NCI-H1694 (cell line): ENCODE results near the gene NKAIN4.
"Not testable (repeated sequence)": the region's sequence is repeated elsewhere in the genome, so short reads cannot be mapped to it uniquely, and the experiment has no call there.

Experiments used
- DNase-seq: peaks from one replicate; lab custom pipeline; 2025; lab: John Stamatoyannopoulos, UW

NKAIN4 gene

DNA sequence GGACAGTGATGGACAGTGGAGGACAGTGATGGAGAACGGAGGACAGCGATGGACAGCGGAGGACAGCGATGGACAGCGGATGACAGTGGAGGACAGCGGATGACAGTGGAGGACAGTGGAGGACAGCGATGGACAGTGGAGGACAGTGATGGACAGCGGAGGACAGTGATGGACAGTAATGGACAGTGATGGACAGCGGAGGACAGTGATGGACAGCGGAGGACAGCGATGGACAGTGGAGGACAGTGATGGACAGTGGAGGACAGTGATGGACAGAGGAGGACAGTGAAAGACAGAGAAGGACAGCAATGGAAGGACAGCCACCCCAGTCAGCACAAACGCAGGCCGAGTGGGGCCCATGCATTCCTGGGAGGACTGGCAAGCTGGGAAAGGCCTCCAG is 3.4 kb upstream of the NKAIN4 start:
- DNase-seq: no peak

DNA sequence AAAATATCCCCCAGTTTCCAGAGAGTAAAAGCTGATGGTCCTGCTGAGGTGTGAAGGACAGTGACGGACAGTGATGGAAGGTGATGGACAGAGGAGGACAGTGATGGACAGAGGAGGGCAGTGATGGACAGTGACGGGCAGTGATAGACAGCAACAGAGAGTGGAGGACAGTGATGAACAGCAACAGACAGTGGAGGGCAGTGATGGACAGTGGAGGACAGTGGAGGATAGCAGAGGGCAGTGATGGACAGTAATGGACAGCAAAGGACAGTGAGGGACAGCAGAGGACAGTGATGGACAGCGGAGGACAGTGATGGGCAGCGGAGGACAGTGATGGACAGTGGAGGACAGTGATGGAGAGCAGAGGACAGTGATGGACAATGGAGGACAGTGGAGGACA is 2.7 kb upstream of the NKAIN4 start:
- no peak for DNase-seq

DNA sequence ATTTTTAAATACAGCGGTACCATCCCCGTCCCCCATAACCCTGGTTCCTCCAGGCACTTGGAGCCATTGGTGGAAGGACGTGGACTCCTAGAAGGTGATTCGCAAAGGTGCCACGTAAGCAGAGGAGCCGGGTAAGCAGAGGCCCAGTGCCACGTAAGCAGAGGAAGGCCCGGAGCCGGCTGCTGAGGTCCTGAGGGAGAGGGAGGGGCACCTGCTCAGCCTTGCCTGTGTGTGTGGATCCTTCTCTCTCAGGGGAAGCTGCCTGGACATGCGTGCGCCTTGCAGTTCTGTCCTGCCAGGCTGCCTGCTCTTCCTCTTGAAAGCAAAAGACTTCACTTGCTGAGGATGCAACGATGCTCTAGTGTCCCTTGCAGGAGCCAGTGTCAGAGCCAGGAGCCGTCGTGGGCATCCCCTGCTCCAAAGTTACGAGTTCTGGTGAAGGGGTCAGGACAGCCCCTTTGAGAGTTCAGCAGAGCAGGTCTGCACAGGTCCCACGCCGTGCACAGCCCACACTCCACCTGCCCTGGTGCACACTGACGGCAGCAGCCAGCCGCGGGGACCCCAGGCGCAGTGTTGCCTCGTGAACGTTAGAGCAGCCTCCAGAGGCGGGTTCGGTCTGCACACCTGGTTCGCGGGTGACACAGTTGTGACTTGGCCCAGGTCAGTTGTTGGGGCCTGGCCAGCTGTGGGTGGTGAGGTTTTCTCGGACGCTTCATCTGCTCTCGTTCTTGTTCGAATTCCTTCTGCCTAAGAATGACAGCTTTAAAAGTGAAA is 1.9 kb upstream of the NKAIN4 start:
- DNase-seq: no peak

DNA sequence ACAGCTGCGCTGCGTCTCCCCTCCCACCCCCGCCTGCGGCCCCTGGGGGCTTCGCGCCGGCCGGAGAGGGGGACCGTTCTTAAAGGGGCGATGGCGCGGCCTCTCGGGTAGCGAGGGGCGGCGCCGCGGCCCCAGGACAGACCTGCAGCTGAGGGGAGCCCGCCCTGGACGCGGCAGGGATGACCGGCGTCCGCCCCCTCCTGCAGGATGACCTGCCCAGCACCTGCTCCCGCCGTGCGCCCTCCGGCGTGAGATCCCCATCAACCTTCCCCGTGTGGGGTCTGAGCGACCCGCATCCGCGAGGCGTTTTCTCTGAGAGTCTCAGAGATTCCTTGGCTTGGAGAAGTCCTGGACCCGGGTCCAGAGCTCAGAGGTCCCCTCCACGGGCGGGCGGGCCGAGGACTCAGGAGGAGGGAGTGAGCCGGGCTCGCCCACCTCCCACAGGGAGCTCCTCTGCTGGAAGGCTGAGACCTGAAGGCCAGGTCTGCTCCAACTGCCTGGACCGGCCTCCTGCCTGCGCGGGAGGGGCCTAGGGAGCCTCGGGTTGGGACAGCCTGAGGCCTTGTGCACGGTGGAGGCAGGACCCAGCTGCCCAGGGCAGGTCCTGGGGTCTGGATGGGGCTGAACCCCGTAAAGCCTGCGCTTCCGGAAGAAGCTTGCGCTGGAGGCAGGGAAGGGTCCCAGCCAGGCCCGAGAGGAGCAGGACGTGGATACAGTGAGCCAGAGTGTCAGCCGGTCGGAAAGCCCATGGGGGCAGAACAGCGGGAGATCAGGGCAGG is 532 bp upstream of the NKAIN4 start:
- DNase-seq: no peak

DNA sequence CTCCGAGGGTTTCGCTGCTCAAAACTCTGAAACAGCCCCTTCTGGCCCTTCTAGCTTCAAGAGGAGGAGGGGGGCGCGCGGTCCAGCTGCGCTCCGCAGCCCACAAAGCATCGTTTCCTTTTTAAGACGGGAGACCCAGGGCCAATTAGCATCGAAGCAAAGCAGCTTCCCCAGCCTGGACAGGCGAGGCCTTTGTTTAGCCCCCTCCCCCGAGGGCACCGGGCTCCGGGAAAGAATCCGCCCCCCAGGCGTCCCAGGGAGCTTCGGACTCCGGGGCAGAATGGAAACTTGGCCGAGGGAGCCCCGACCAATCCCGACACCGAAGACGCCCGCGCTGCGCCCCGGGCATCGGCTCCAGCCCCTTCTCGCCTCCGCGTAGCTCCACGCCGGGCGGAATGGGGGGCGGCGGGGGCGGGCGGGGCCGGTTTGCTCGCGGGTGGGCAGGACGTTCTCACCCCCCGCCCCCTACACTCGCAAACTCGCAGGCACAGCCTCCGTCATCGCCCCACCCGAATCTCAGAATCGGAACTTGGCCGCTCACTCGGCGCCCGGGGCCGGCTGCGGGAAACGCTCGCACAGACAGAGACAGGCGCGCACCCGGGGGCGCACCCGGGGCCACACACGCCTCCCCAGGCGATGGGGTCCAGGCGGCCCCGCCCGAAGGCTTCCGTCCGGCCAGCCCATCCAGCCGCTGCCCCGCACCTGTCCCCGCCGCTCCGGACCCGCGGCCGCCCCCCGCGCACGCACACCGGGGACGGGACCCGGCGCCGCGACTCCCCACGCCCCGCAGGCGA is 628 bp downstream of the NKAIN4 start:
- no peak for DNase-seq

DNA sequence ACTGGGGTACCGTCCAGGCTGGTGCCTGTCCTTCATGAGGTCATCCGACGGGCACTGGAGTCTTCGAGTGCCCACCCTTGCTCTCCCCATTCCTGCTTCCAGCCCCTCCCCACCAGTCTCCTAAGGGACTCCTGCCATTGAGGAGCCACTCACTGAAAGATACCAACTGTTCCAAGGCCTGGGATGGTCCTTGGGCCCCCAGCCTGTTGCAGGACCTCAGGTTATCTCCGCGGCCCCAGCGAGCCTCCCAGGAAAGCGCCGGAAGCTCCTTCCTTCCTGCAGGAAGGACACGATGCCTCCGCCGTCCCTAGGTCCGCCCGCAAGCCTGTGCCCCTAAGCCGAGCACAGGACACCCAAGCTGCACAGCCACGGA is 1.2 kb downstream of the NKAIN4 start:
- no peak for DNase-seq

DNA sequence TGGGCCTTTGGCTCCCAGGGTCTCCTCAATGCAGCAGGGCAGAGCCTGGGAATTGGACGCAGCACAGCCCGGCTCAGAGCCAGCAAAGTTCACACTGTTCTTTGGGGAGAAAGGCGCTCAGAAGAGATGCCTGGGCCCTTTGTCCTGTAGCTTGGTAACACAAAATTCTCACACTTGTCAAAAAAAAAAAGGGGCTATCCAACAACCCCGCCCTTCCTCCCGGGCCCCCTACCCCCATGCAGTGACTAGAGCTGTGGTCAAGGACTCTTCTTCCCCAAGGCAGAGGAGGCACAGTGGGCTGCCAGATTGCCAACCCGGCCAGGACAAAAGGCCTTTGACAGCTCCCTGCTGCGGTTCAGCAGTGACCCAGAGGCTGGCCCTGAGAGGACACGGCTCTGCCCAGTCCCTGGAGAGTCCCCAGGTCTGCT is 2.0 kb downstream of the NKAIN4 start:
- DNase-seq: no peak

DNA sequence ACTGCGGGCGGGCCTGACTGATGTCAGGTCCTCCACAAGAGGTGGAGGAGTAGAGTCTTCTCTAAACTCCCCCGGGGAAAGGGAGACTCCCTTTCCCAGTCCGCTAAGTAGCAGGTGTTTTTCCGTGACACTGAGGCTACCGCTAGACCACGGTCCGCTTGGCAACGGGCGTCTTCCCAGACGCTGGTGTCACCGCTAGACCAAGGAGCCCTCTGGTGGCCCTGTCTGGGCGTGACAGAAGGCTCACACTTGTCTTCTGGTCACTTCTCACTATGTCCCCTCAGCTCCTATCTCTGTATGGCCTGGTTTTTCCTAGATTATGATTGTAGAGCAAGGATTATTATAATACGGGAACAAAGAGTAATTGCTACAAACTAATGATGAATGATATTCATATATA is 2.9 kb downstream of the NKAIN4 start:
- DNase-seq: not testable (repeated sequence)

DNA sequence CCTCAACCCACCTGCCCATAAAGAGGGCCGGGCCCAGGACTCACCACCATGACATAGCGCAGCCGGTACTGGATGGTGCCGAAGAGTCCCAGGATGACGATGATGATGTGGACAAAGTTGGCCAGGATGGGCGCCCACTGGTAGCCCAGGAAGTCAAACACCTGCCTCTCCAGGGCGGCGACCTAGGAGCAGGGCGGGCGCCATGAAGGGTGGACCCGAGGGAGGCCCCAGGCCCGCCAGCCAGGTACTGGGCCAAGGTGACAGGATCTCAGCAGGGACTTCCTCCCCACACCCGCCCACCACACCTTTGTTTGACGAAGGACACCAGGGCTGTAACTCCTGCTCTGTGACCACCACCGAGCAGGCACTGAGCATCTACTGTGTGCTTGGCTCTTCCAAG is 4.4 kb downstream of the NKAIN4 start:
- no peak for DNase-seq

DNA sequence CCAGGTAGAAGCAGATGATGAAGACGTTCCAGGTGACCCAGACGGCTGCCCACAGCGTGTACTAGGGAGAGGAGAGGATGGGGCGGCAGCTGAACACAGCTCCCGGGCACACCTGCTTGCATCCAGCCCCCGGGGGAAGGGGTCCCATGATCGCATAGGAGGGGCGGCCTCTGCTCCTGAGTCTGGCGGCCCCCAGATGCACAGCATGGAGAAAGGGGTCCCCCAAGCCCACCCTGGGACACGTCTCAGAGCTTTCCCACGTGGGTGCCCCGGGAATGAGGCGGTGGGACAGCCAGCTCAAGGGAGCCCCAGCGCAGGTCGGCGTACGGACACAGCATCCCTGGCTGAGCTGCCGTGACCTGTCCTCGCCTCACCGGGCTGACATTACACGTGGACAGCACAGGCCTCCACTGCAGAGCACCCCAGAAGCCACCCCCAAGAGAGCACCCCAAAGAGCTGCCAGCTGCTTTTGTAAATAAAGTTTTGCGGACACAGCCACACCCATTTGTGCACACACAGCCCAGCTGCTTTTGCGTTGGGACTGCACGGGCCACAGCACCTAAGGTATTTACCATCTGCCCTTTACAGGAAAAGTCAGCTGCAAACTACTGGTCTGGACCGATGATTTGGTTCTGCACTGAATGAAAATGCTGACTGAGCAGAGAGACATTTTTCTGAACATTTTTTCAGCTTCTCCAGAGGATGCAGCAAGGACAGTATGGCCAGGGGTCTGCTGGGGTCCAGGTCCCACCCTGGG is 5.2 kb downstream of the NKAIN4 start:
- no peak for DNase-seq

DNA sequence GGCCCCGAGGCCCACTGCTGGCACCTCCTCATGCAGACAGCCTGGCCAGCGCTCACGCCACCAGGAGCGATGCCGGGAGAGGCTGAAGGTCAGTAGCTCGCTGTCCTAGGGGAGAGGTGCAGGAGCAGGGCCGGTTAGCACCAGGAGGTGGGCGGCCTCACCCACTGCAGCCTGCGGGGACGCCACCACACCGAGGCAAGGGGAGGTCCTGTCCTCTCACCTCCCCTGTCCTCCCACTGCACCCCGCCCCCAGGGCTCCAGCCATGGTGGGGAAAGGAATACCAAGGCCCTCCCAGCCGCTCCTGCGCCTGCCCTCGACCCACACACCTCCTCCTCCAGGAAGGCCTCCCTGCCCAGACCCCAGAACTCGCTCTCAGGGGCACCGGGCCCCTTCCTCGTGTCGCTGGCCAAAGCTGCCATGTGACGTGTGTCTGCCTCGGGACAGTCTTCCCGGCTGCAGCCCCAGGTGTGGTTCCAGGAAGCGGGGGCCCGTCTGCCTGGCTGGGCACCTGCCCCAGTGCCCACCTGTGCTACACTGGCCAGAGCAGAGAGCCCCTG is 6.5 kb downstream of the NKAIN4 start:
- DNase-seq: no peak

DNA sequence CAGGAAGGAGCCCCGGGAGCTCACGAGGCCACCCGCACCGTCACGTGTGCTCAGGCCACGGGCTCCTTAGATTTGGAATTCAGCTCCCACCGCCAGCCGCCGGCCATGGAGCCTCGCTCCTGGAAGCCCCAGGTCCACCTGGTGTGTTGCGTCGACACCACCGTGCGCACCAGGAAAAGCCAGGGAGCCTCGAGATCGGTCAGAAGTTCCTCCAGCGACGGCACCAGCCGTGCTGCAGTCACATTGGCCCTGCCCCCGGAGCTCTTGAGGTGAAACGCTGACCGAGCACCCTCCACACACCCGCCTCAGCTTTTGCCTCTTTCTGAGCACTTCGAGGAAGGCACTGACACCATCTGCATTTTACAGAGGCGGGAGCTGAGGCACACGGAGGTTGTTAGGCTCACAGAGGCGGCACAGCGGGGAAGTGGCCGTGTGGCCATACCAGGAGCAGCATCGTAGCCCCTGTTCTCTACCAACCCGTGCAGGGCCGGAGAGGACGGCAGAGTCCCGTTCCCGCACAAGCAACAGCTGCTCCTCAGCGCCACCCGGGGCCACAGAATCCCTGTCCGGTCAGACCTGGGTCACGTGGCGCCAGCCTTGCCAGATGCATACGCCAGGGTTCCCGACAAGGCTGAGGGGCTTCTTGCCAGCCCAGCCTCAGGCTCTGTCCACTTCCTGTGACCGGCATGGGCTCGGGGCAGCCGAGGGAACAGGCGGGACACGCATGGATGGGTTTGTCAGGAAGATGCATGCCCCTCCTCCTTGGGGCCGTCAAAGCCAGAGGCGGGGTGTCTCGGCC is 7.6 kb downstream of the NKAIN4 start:
- no peak for DNase-seq

DNA sequence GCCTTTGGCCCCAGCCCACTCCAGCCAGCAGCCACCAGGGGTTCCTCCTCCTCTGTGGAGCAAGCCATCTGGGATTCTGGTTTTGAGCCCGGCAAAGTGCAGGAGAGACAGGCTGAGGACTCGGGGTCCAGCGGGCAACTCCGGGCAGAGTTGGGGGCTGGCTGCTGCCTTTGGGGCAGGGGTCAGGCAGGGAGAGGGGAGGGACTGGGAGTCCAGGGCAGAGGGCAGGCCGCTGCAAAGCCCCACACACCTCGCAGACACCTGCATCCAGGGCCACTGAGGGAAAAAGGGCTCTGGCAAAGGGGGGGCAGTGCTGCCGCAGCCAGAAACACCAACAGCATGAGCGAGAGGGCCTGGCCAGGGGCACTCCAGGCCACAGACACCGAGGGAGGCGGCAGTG is 9.8 kb downstream of the NKAIN4 start:
- DNase-seq: no peak

DNA sequence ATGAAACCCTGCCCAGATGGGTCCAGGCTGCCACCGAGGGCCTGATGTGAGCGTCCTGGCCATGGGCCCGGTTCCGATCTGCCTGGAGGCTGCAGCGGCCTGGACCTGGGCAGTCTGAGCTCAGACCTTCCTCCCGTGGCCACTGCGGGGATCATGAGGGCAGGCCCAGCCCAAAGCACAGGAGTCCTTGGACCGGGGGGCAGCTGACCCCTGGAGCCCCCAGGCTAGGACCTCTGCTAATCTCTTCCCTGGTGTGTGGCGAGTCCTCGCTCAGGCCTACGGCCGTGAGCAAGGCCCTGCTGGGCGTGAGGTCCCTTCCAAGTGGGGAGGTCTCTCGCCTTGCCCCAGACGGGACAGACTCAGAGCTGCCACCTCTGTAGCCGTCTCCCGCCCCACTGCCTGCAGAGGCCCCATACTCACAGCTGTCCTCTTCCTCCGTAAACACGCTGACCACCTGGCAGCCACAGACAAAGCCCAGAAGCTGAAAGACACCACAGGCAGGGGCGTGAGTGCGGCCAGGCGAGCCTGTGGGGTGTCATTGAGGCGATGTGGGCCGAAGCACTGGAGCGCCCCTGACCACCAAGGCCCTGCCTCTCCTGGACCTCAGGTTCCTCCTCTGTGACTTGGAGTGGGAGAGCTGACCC is 10.5 kb downstream of the NKAIN4 start:
- DNase-seq: no peak

DNA sequence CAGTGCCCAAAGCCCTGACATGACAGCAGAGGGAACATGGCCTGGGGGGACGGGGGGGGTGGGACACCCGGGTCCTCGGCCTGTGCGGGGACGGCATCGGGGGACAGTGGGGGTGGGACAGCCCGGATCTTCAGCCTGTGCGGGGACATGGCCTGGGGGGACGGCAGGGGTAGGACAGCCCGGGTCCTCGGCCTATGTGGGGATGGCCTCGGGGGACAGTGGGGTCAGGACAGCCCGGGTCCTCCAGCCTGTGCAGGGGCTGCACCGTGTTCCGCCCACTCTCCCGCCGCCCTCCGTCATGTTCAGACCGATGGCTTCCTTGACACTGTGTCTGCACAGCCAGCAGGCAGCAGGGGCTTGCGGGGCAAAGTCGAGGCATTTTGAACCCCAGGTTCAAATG is 11.5 kb downstream of the NKAIN4 start:
- no peak for DNase-seq

DNA sequence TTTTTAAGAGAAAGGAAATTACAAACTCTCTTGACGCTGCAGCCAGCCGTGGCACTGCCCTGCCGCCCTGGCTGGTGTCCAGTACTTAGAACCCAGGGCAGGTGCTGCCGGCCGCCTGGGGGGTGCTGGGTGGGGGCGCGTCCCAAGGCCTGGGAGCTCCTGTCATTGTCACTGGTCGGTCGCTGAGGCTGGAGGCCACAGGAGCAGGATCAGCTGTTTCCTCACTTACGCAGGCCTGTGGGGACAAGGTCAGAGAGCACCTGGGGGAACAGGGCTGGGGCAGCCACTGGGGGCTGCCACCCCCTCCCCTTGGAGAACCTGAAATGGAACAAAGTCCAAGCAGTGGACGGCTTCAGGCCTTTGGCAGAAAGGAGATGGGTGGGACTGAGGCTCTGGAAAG is 13.0 kb downstream of the NKAIN4 start:
- DNase-seq: no peak

DNA sequence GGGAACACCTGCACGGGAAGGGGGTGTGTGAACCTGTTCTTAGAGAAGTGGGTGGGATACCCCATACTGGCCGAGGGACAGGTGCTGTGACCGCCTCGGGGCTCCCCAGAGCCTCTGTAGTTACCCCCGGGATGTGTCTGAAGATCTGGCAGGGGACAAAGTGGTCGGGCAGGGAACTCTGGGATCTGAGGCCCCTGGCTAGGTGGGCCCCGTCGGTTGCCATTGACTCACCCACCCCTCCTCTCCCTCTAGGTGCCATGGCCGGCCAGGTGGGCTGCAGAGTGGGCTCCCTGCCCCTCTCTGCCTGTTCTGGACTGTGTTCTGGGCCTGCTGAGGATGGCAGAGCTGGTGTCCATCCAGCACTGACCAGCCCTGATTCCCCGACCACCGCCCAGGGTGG is 14.3 kb downstream of the NKAIN4 start:
- DNase-seq: no peak

DNA sequence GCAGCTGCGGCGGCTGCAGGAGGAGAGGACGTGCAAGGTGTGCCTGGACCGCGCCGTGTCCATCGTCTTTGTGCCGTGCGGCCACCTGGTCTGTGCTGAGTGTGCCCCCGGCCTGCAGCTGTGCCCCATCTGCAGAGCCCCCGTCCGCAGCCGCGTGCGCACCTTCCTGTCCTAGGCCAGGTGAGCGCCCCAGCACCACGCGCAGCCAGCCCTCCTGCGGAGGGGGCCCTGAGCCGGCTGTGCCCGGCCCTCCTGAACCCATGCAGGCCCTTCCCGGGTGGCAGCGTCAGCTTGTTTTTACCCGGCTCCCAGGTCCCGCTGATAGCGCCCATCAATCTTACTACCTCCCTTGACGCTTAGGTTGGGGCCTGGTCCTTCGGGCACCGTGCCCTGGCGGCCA is 14.8 kb downstream of the NKAIN4 start:
- DNase-seq: no peak

DNA sequence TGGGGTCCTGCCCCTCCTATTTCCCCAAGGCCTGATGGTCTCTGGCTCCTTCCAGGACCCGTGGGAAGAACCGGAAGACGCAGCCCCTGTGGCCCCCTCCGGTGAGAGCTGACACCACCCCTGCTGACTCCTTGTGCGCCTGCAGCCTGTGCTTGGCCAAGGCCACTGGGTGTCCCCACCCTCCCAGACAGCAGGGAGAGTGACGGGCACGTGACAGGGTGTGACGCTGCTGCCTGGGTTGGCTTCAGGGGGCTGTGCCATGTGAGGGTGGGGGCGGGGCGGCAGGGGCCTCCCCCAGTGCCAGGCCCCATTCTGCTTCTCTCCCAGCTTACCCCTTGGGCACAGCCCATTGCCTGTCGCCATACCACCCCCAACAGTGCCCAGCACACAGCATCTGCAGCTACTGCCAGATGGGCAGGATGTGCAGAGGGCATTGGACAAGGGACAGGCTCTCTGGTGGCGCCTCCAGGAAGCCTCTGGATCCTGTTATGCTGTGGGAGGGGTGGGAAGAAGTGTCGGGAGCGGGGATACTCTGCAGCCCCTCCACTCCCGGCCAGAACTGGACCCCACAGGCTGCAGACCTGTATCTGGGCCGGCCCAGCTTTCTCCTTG is 15.6 kb downstream of the NKAIN4 start:
- no peak for DNase-seq

DNA sequence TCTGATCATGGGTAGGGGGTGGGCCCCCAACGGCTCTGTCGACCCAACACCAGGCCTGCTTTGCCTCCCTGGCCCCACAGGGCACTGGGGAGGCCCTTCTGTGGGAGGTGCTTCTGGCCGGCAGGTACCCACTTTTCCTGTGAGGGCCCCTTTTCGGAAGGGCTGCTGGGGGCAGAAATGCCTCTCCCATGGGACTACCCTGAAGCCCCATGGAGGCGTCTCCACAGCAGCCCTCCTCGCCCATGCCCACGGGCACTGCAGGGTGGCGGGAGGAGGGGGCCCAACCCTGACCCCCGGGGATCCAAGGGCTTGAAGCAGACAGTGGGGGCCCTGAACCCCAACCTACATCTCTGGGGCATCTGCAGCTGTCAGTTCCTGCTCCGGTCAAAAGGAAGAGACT is 16.2 kb downstream of the NKAIN4 start:
- no peak for DNase-seq
